C4-2B (cell line): ENCODE measurements around the gene BTN1A1.

Source experiments
- H3K27ac ChIP-seq: fragments of 450-650 bp; 2 replicates; pipeline ENCODE4 v1.5.1; 2017
- ZFX ChIP-seq: fragments of 450-650 bp; IDR thresholded peaks from 2 replicates; pipeline ENCODE4 v1.6.1; 2017
- TF ChIP-seq, protein P1 (sequence below): fragments of 450-650 bp; conservative IDR thresholded peaks from 2 replicates; pipeline ENCODE4 v1.5.1; 2017; ENCODE audit warnings: mild to moderate bottlenecking

BTN1A1 gene, protein sequence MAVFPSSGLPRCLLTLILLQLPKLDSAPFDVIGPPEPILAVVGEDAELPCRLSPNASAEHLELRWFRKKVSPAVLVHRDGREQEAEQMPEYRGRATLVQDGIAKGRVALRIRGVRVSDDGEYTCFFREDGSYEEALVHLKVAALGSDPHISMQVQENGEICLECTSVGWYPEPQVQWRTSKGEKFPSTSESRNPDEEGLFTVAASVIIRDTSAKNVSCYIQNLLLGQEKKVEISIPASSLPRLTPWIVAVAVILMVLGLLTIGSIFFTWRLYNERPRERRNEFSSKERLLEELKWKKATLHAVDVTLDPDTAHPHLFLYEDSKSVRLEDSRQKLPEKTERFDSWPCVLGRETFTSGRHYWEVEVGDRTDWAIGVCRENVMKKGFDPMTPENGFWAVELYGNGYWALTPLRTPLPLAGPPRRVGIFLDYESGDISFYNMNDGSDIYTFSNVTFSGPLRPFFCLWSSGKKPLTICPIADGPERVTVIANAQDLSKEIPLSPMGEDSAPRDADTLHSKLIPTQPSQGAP

DNA sequence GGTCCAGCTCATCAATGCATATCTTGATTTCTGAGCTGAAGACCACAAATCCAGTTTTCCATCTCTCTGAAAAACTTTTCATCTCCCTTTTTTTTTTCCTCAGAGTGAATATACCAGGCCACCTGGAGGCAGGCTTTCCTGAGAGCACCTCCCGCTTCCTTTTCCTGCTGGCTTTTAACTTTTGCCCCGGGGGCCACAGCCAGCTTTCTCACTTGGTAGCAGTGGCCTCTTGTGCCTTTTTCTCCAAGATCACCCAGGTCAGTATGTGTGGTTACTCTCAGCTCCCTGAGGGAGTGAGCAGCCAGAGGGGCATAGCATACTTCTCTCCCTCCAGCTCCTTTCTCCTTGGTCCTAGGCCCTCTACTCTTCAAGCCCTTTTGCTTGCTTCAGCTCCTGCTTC, at the start of gene BTN1A1:
Gene BTN1A1 (plus strand): TSS at position 202 of the 400 bp plus-strand sequence. CDS start 984 bp downstream, outside the sequence.
- TF ChIP-seq, protein P1, sequence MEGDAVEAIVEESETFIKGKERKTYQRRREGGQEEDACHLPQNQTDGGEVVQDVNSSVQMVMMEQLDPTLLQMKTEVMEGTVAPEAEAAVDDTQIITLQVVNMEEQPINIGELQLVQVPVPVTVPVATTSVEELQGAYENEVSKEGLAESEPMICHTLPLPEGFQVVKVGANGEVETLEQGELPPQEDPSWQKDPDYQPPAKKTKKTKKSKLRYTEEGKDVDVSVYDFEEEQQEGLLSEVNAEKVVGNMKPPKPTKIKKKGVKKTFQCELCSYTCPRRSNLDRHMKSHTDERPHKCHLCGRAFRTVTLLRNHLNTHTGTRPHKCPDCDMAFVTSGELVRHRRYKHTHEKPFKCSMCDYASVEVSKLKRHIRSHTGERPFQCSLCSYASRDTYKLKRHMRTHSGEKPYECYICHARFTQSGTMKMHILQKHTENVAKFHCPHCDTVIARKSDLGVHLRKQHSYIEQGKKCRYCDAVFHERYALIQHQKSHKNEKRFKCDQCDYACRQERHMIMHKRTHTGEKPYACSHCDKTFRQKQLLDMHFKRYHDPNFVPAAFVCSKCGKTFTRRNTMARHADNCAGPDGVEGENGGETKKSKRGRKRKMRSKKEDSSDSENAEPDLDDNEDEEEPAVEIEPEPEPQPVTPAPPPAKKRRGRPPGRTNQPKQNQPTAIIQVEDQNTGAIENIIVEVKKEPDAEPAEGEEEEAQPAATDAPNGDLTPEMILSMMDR: no peak
- no peak for TF ChIP-seq ZFX
- H3K27ac ChIP-seq: no peak within 1 kb of the TSS

DNA sequence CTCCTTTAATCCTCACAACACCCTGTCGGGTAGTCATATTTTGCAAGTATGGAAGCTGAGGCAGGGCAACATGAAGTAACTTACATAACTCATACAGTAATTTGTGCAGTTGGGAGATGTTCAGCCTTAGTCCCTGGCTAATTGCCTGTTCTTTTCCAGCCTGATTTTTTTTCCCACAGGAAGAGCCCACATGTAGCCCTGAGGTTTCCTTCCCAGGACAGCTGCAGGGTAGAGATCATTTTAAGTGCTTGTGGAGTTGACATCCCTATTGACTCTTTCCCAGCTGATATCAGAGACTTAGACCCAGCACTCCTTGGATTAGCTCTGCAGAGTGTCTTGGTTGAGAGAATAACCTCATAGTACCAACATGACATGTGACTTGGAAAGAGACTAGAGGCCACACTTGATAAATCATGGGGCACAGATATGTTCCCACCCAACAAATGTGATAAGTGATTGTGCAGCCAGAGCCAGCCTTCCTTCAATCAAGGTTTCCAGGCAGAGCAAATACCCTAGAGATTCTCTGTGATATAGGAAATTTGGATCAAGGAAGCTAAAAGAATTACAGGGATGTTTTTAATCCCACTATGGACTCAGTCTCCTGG, 47.4 kb upstream of the BTN1A1 start:
- TF ChIP-seq, protein P1: no peak
- TF ChIP-seq ZFX: no peak
- no peak overlapping the region for H3K27ac ChIP-seq

DNA sequence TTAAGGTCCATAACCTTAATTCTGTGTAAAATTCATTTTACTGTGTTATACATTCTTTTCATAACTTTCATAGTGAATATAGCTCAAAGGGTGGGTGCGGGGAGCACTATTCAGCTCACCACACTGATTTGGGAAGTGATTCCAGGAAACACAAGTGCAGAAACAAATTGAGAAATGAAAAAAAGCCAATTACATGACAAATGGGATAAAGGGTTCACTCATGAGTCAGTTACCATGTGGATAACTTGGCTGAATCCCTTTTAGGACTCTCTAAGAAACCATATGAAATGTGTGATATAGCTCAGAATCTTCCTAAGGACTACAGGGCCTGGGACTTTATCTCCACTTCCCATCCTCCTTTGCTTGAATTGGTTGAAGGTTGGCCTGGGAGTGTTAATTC, 45.5 kb upstream of the BTN1A1 start:
- H3K27ac ChIP-seq: no peak overlapping the region
- TF ChIP-seq, protein P1: no peak
- no peak for TF ChIP-seq ZFX

DNA sequence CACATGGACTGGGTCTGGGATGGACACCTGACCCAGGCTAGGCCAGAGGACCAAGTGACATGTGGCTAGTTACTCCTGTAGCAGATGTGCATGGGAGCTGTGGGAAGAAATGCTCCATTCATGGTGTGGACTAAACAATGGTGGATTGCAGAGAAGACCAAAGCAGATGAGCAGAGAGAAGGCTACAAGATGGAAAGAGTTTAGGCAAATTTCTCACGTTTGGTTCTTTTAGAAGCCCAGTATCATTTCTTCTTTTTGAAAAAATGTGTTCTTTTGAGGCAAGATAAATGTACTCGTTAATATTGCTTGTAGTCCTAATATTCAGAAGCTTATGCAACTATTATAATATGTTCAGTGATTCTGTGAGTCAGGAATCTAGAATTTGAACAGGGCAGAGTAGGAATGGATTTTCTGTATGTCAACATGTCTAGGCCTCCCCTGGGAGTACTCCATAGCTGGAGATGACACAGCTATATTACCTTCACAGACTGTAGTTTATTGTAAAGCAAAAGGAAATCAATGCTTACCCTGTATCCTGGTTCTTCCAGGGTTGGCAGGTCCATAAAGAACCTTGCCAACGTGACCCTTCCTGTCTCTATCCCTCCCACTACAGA, 44.6 kb upstream of the BTN1A1 start:
- no peak overlapping the region for H3K27ac ChIP-seq
- TF ChIP-seq ZFX: no peak

DNA sequence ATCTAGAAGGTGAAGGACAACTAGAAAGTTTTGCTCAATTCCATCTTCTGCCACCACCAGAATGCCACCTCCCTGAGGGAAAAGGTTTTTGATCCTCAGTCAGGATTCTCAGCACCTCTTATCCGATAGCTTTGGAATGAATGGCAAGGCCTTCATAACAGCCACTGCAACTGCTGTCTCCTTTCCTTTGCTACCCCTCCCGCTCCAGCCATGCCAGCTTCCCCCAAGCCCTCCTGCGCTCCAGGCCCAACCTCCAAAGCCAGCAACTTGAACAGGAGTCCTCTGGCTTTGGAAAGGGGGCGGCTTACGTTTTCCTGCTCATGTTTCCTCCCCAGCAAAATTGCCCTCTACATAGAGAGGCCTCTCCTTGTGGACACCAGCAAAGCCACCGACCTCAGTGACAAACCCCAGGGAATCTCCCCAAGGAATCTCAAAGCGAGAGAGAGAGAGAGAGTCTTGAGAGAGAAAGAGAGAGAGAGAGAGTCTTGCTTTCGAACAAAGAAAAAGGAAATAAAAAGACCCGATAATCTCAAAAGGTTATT, 42.8 kb upstream of the BTN1A1 start:
- peak overlapping the region; percentile 94 for H3K27ac ChIP-seq
- TF ChIP-seq ZFX: no peak
- TF ChIP-seq, protein P1: no peak

DNA sequence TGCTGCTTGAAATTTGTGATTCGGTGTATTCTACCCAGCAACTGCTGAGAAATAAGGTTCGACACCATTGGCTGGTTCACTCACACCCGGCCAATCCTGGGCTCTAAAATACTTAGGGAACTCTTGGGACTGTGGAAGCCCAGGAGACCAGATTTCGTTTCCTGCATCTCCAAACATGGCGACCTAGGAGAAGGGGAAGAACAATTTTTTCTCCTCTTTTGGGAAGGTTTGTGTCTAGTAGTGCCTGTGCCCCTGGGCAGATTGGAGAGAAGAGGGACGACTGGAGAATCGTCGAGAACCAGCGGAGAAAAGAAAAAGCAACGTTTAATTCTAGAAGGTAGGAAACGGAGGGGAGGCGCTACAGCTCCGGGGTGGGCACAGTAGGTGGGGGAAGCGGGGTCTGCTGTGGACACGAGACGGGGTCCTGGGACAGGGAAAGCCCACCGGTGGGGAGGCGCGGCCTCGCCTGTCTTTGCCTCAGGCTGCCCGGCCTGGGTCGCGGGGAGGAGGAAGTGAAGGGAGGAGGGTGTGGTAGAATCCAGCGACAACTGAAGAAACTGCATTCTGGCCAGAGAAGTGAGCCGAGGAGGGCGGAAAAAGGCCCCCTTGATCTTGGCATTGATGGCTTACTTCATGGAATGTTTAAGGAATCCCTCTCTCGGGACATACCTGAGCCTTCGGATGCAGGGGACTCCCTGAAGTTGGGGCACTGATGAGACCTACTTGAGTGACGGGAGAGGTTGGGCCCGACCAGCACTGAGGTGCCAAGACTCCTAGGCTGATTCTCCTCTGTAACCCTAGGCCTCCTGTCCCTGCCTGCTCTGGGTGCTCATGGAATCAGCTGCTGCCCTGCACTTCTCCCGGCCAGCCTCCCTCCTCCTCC, 42.1 kb upstream of the BTN1A1 start, which contains the start of gene BTN2A1:
Gene BTN2A1 (plus strand): TSS at position 150 of the 883 bp plus-strand sequence. CDS start 682 bp downstream, at position 832.
- peak; percentile 23; the same call in 1 of the 2 replicates for TF ChIP-seq ZFX
- TF ChIP-seq, protein P1: no peak
- H3K27ac ChIP-seq: peak within 1 kb of the TSS; percentile 94
